ENCODE data around the gene MIDN.

Gene MIDN

GRCh38 chr19:1210227-1210538, 38.2 kb upstream of the MIDN start:
- no peak for DNase-seq (ENCODE audit: extremely low read depth, low read depth)
- TF ChIP-seq CTCF (IDR thresholded peaks at IDR 0.05; ENCODE audit: low read depth, low read length): no peak

- no peak for TF ChIP-seq CTCF (IDR thresholded peaks at IDR 0.05; ENCODE audit: low read depth, low read length)
- DNase-seq (ENCODE audit: extremely low read depth, low read depth): no peak
Measured at GRCh38 chr19:1211494-1212234, 36.7 kb upstream of the MIDN start.

- TF ChIP-seq CTCF (IDR thresholded peaks at IDR 0.05; ENCODE audit: low read depth, low read length): no peak
- no peak for DNase-seq (ENCODE audit: extremely low read depth, low read depth)
Measured at GRCh38 chr19:1213391-1214286, 34.7 kb upstream of the MIDN start.

- no peak for TF ChIP-seq CTCF (IDR thresholded peaks at IDR 0.05; ENCODE audit: low read depth, low read length)
- no peak for DNase-seq (ENCODE audit: extremely low read depth, low read depth)
Measured at GRCh38 chr19:1214299-1214861, 34.0 kb upstream of the MIDN start.

GRCh38 chr19:1214862-1215731, 33.3 kb upstream of the MIDN start:
- TF ChIP-seq CTCF (IDR thresholded peaks at IDR 0.05; ENCODE audit: low read depth, low read length): no peak
- DNase-seq (ENCODE audit: extremely low read depth, low read depth): no peak

GRCh38 chr19:1216756-1217155, 31.6 kb upstream of the MIDN start:
- TF ChIP-seq CTCF (IDR thresholded peaks at IDR 0.05; ENCODE audit: low read depth, low read length): no peak

More at GRCh38 chr19:1216756-1217155, 31.6 kb upstream of the MIDN start:
- no peak for DNase-seq (ENCODE audit: extremely low read depth, low read depth)

Data from AG09319 (cell line).